Caki2 (cell line): ENCODE results near the gene ITGBL1. TPM values are rescaled to one million over a fixed set of nuclear protein-coding genes. Genes with fewer than 3 reads are reported as not detected.

Experiments used
- DNase-seq: peaks from one replicate; pipeline ENCODE4 v3.0.0-alpha.2; 2015; ENCODE audit warnings: low read depth
- in situ Hi-C: cut with HindIII; loops from 2 replicates; pipeline ENCODE4 v1.10.0; 2016; ENCODE audit warnings: low sequenced_read_pairs, low pct_unique_long_range_greater_than_20kb, mixed read lengths
- total RNA-seq: library from RNA; depleted of rRNA; stranded (reverse); fragments of >200 nt; shearing (Covaris generic); gene quantifications from 2 replicates; pipeline ENCODE4 v1.2.3, GENCODE V29; 2014; ENCODE audit warnings: low replicate concordance

ITGBL1 gene
- total RNA-seq, 1 experiment from 2014 or later = not detected

- in situ Hi-C loops = no loop called here
- DNase-seq = no peak
Observed at GRCh38 chr13:101490406-101491015, 38.0 kb downstream of the ITGBL1 start.

- DNase-seq = no peak
- in situ Hi-C loops = no loop called here
Observed at GRCh38 chr13:101492251-101492910, 39.9 kb downstream of the ITGBL1 start.

GRCh38 chr13:101493541-101493940 is 41.1 kb downstream of the ITGBL1 start:
- in situ Hi-C loops = no loop called here
- no peak for DNase-seq

GRCh38 chr13:101499406-101499805 is 46.9 kb downstream of the ITGBL1 start:
- in situ Hi-C loops = no loop called here
- no peak for DNase-seq

DNA sequence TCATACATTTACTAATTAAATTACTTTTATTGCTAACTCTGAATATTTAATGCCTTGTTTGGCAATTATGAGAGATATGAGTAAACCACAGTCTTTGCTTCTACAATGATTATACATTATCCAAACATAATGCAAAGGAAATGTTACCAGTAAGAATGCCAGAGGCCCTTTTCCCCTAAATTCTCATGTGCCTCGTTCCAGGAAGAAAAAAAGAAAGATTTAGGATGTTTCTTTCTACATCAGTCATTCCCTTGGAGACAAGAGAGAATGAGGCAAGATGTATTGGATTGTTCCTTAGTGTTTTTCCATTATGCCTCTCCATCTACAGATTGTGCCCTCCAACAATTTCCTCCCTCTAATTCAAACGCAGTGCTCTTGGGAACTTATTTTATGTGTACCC is 50.1 kb downstream of the ITGBL1 start:
- in situ Hi-C loops = no loop called here
- no peak for DNase-seq

DNA sequence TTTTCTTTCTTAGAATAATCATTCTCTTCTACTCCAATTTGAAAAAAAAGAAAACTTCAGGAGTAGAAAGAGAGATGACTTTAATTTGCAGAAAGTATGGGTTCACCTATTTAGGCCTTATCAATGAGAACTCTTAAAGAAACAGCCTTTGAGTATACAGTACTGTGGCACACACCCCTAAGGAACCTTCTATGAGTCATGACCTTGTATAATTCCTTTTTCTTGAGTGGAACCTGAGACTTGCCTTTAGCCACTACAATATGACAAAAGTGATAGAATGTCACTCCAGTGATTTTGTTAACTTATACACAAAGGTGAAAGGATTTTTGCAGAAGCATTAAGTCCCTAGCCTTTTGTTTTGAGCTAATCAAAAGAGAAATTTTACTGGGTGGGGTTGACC is 58.7 kb downstream of the ITGBL1 start:
- in situ Hi-C loops = no loop called here
- DNase-seq = no peak

GRCh38 chr13:101511766-101512165 is 59.3 kb downstream of the ITGBL1 start:
- in situ Hi-C loops = no loop called here

DNA sequence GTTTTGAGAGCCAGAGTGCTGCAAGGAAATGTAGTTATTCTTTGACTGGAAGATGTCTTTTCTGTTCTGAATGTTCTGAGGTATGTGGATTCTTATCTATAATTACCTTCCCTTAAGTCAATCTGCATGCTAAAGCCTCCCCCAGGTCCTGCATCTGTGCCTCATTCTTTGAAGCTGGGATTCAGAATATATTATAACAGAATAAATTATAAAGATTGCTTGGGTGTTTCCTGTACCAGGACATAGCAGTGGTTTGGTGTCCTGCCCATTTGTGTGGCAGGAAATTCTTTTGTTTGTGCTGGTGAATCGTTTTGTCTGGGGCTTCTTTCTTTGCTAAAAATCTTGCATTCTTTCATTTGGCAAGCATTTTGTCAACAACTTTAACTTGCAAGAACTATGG is 60.2 kb downstream of the ITGBL1 start:
- DNase-seq = no peak
- in situ Hi-C loops = no loop called here

More at GRCh38 chr13:101511766-101512165, 59.3 kb downstream of the ITGBL1 start:
- DNase-seq = no peak

DNA sequence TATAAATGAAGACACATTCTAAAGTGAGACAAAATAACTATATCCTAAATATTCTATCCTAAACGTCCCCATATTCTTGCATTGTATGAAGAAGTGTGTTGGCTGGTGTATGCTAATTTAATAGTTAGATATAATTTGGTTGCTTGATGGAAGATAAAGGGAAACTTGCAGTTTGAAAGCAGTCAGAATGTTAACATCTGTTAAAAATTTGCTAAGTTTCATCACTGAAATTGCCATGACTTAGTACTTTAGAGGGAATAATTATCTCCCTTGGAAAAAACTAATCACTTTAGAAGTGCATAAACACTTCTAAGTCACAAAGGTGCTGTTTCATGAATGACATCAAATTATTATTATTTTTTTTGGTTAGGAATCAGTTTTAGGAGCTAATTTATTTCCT is 61.6 kb downstream of the ITGBL1 start:
- in situ Hi-C loops = no loop called here
- DNase-seq = no peak

- peak; percentile 29 for DNase-seq
- in situ Hi-C loops = no loop called here
Observed at GRCh38 chr13:101514695-101515275, 62.3 kb downstream of the ITGBL1 start.

DNA sequence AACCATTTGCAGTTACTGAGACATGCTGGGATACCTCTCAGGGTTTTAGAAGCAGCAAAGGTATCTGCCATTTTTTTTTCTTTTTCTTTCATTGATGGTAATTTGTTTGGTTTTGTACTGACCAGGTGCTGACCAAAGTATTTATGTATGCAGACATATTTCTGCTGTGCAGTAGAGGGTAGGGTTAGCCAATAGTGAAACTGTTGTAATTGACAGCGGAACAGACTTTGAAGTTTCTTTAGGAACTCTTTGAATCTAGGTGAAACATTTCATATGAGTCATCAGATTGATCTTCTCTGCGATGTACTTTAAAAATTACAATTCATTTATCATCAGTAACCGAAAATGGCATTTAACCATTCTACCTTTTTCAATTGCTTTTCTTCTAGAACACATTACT is 63.0 kb downstream of the ITGBL1 start:
- in situ Hi-C loops = no loop called here
- DNase-seq = no peak

GRCh38 chr13:101516262-101516661 is 63.8 kb downstream of the ITGBL1 start:
- in situ Hi-C loops = no loop called here
- DNase-seq = no peak

DNA sequence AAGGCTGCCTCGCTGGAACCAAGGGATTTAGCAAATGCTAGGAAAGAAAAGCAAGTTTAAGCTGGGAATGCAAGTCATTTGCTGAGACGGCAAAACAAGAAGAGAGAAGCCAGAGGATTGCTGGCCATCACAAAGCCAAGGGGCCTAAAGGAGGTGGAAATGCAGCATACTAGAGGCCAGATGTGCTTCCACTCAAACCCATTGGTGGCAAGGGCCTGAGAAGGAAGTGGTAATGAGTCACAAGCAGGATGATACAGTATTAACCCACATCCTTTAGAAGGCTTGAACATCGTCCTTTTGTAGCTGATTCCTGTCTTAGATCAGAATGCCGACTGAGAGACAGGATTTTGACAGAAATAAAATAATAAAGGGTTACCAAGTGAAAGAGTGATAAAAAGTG is 68.2 kb downstream of the ITGBL1 start:
- no peak for DNase-seq
- in situ Hi-C loops = no loop called here

GRCh38 chr13:101521371-101521770 is 68.9 kb downstream of the ITGBL1 start:
- in situ Hi-C loops = no loop called here
- DNase-seq = no peak

DNA sequence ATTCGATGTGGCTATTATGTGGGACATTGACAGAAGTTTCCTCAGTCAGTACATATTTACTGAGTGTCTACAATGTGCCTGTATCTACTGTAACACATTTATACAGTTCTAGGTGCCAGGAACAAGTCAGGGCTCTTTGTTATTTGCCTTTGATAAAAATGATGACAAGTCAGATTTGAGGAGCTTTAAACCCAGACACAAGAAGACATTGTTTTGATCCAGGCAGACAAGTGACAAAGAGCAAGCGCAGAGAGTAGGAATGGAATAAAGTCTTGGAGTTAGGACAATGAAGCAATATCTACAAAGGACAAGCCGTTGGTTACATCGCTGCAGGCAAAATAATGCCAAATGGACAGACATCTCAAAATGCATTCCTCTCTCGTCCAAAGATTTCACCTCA is 70.1 kb downstream of the ITGBL1 start:
- DNase-seq = no peak
- in situ Hi-C loops = no loop called here

DNA sequence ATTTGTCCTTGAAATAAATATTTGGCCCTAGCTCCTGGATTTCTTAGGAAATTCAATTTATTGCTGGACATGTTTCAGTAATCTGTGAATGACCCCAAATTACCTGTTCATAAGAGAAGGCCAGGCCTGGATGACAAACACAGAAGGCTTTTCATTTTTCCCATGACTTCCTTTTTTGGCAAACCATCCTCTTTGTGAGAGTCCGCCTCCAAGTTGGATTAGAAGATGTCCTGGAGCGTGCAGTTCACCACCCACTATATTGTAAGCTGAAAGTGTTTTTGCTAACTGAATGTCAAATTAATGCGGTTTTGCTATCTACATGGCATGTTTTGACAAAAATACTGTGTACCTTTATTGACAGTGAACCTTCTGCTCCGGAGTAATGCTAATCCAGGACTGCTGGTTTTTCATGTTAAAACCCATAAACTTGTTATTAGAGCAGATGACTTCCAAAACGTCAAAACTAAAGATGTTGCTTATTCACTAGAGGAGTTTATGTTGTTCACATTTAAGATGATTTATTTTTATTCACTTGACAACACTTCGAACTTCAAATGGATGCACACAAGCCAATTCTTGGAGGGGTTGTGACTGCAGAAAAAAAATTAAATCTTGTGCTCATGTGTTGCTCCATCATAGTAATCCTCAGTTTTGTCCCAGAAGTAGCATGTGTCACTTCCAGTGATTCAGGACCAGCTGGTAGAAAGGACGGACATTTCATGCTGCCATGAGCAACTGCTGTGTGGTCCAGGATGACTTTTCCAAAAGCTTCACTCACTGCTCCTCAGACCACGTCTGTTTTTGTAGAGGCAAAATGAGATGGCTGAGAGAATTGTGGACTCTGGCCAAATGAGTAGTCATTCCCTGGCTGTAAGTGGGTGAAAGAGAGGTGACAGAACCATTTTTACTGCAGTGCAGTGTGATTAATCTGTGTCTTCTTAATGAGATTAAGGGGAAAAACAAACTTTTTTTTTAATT is 71.0 kb downstream of the ITGBL1 start:
- in situ Hi-C loops = no loop called here
- peak; percentile 64 for DNase-seq

- in situ Hi-C loops = no loop called here
- DNase-seq = no peak
Observed at GRCh38 chr13:101527130-101527529, 74.7 kb downstream of the ITGBL1 start.

DNA sequence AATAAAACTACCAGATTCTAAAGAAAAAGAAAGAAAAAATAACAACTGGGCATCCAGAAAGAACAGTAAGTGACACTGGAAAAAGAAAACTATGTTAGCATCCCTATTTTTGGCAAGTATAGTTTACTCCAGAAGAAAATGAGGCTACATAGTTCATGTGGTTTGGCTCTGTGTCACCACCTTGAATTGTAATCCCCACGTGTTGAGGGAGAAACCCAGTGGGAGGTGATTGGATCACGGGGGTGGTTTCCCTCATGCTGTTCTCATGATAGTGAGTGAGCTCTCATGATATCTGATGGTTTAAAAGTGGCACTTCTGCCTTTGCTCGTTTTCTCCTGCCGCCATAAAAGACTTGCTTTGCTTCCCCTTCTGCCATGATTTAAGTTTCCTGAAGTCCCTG is 76.9 kb downstream of the ITGBL1 start:
- in situ Hi-C loops = no loop called here
- no peak for DNase-seq

GRCh38 chr13:101530293-101530692 is 77.8 kb downstream of the ITGBL1 start:
- in situ Hi-C loops = no loop called here
- DNase-seq = no peak
